ENCODE measurements around the gene JARID2. TPM values are rescaled to one million over a fixed set of nuclear protein-coding genes. Genes with fewer than 3 reads are reported as not detected.

Gene JARID2
- polyA plus RNA-seq, 1 of the 3 experiments (the other 2 are of a cell fraction) = 3.4 TPM

GRCh38 chr6:15517600-15517999, 271.7 kb downstream of the JARID2 start:
- Histone ChIP-seq H3K9me2 (no peaks in the 10 kb centered on the region), H4K20me1 (ENCODE audit: insufficient read depth) (no peaks in the 10 kb centered on the region), H3K36me3 (replicated peaks in 1 of 2; ENCODE audit: control insufficient read depth in 1 of 2, insufficient read depth in 2 of 2, low read length in 1 of 2) (peaks cover 13 to 33% of the 10 kb centered on the region in 2 experiments), H3K27ac (ENCODE audit: low read depth in 2 of 2, low read length in 1 of 2) (no peak overlapping the region), H3K4me1 (ENCODE audit: control insufficient read depth in 1 of 2, insufficient read depth in 2 of 2, low read depth in 1 of 2, low read length in 1 of 2) (no peaks in the 10 kb centered on the region; a peak in 1 of 4 replicates), H2AFZ (ENCODE audit: low read depth) (no peak overlapping the region), H3K9ac (no peak overlapping the region), H3K27me3 (ENCODE audit: insufficient read depth) (no peaks in the 10 kb centered on the region), H3F3A (replicated peaks; ENCODE audit: insufficient read depth) (peaks cover 2% of the 10 kb centered on the region), H3K4me2 (no peak overlapping the region), H3K4me3 (ENCODE audit: low read depth in 2 of 2, low read length in 1 of 2) (no peak overlapping the region), H3K79me2 (ENCODE audit: insufficient read depth) (no peaks in the 10 kb centered on the region), H3K9me3 (no peaks in the 10 kb centered on the region)
- 83% methylated on average over 1 of the region's 11 CpGs for WGBS (ENCODE audit: low lambda C conversion rate)
- TF ChIP-seq TEAD4 (IDR thresholded peaks at IDR 0.05; ENCODE audit: borderline replicate concordance, insufficient read depth) = no peak
- no peak for TF ChIP-seq SIN3A (IDR thresholded peaks at IDR 0.05; ENCODE audit: borderline replicate concordance, low read depth, low read length)
- no peak for TF ChIP-seq YY1 (IDR thresholded peaks at IDR 0.05; ENCODE audit: low read depth)
- no peak for TF ChIP-seq SMC3 (IDR thresholded peaks at IDR 0.05; ENCODE audit: low read depth, low read length)
- TF ChIP-seq NFIC (IDR thresholded peaks at IDR 0.05; ENCODE audit: borderline replicate concordance) = no peak
- ChIA-PET CTCF (no interaction called here), POLR2A (no interaction called here)
- no peak for DNase-seq

GRCh38 chr6:15518057-15518456, 272.2 kb downstream of the JARID2 start:
- H3K4me1 ChIP-seq (ENCODE audit: control insufficient read depth in 1 of 2, insufficient read depth in 2 of 2, low read depth in 1 of 2, low read length in 1 of 2) = no peaks in the 10 kb centered on the region; a peak in 1 of 4 replicates
- H2AFZ ChIP-seq (ENCODE audit: low read depth) = no peak overlapping the region
- DNase-seq = no peak
- no peaks in the 10 kb centered on the region for H3K27me3 ChIP-seq (ENCODE audit: insufficient read depth)
- TF ChIP-seq YY1 (IDR thresholded peaks at IDR 0.05; ENCODE audit: low read depth) = no peak
- TF ChIP-seq FOSL2 (IDR thresholded peaks at IDR 0.05; ENCODE audit: borderline replicate concordance, low read depth) = no peak
- no peak for TF ChIP-seq MAX (IDR thresholded peaks at IDR 0.05; ENCODE audit: low read depth)
- no peak for TF ChIP-seq SIN3A (IDR thresholded peaks at IDR 0.05; ENCODE audit: borderline replicate concordance, low read depth, low read length)
- H3F3A ChIP-seq (replicated peaks; ENCODE audit: insufficient read depth) = peaks cover 2% of the 10 kb centered on the region
- H3K9me3 ChIP-seq = no peaks in the 10 kb centered on the region
- peaks cover 13 to 35% of the 10 kb centered on the region in 2 experiments for H3K36me3 ChIP-seq (replicated peaks in 1 of 2; ENCODE audit: control insufficient read depth in 1 of 2, insufficient read depth in 2 of 2, low read length in 1 of 2)
- no peak overlapping the region for H3K4me2 ChIP-seq
- ChIA-PET POLR2A (no interaction called here), CTCF (no interaction called here)
- WGBS (ENCODE audit: low lambda C conversion rate) = 96% methylated on average over 3 of the region's 9 CpGs
- no peak overlapping the region for H3K9ac ChIP-seq
- no peaks in the 10 kb centered on the region for H4K20me1 ChIP-seq (ENCODE audit: insufficient read depth)
- no peaks in the 10 kb centered on the region for H3K79me2 ChIP-seq (ENCODE audit: insufficient read depth)
- no peak overlapping the region for H3K27ac ChIP-seq (ENCODE audit: low read depth in 2 of 2, low read length in 1 of 2)
- H3K4me3 ChIP-seq (ENCODE audit: low read depth in 2 of 2, low read length in 1 of 2) = no peak overlapping the region
- no peaks in the 10 kb centered on the region for H3K9me2 ChIP-seq

- no peaks in the 10 kb centered on the region for H3K79me2 ChIP-seq (ENCODE audit: insufficient read depth)
- H3K9me3 ChIP-seq = no peaks in the 10 kb centered on the region
- no peak overlapping the region for H3K4me2 ChIP-seq
- DNase-seq = no peak
- H3K9ac ChIP-seq = no peak overlapping the region
- H3F3A ChIP-seq (replicated peaks; ENCODE audit: insufficient read depth) = peaks cover 2% of the 10 kb centered on the region
- ChIA-PET POLR2A (no interaction called here), CTCF (interaction anchor here (1.6 kb wide), 1 partner anchor 14 kb away, joined by 5 read pairs; no protein-coding TSS in a partner anchor)
- H3K36me3 ChIP-seq (replicated peaks in 1 of 2; ENCODE audit: control insufficient read depth in 1 of 2, insufficient read depth in 2 of 2, low read length in 1 of 2) = peaks cover 19 to 43% of the 10 kb centered on the region in 2 experiments
- 94% methylated on average over 6 of the region's 10 CpGs for WGBS (ENCODE audit: low lambda C conversion rate)
- no peaks in the 10 kb centered on the region; a peak in 1 of 4 replicates for H3K4me1 ChIP-seq (ENCODE audit: control insufficient read depth in 1 of 2, insufficient read depth in 2 of 2, low read depth in 1 of 2, low read length in 1 of 2)
- H4K20me1 ChIP-seq (ENCODE audit: insufficient read depth) = no peaks in the 10 kb centered on the region
- H2AFZ ChIP-seq (ENCODE audit: low read depth) = no peak overlapping the region
- H3K4me3 ChIP-seq (ENCODE audit: low read depth in 2 of 2, low read length in 1 of 2) = no peak overlapping the region
- no peaks in the 10 kb centered on the region for H3K9me2 ChIP-seq
- H3K27me3 ChIP-seq (ENCODE audit: insufficient read depth) = no peaks in the 10 kb centered on the region
- H3K27ac ChIP-seq (ENCODE audit: low read depth in 2 of 2, low read length in 1 of 2) = no peak overlapping the region
- TF ChIP-seq IRF3 (IDR thresholded peaks at IDR 0.05; ENCODE audit: low read depth, low read length) = no peak
- no peak for TF ChIP-seq USF1 (IDR thresholded peaks at IDR 0.05; ENCODE audit: borderline replicate concordance, low read depth)
- TF ChIP-seq NRF1 (IDR thresholded peaks at IDR 0.05; ENCODE audit: low read depth, low read length) = no peak
- no peak for TF ChIP-seq TAF1 (IDR thresholded peaks at IDR 0.05; ENCODE audit: borderline replicate concordance, low read depth, low read length)
- no peak for TF ChIP-seq EP300 (IDR thresholded peaks at IDR 0.05; ENCODE audit: borderline replicate concordance in 1 of 2, low read depth in 1 of 2, low read length in 1 of 2)
- no peak for TF ChIP-seq ZBTB33 (IDR thresholded peaks at IDR 0.05; ENCODE audit: borderline replicate concordance, low read depth)
- no peak for TF ChIP-seq RXRA (IDR thresholded peaks at IDR 0.05; ENCODE audit: borderline replicate concordance, low read depth)
- TF ChIP-seq CTCF (IDR thresholded peaks at IDR 0.05) = no peak
These were observed 273.0 kb downstream of the JARID2 start for GRCh38 chr6:15518878-15519277.

All from SK-N-SH (cell line).